Measurements from ENCODE around the gene NHP2.

DNA sequence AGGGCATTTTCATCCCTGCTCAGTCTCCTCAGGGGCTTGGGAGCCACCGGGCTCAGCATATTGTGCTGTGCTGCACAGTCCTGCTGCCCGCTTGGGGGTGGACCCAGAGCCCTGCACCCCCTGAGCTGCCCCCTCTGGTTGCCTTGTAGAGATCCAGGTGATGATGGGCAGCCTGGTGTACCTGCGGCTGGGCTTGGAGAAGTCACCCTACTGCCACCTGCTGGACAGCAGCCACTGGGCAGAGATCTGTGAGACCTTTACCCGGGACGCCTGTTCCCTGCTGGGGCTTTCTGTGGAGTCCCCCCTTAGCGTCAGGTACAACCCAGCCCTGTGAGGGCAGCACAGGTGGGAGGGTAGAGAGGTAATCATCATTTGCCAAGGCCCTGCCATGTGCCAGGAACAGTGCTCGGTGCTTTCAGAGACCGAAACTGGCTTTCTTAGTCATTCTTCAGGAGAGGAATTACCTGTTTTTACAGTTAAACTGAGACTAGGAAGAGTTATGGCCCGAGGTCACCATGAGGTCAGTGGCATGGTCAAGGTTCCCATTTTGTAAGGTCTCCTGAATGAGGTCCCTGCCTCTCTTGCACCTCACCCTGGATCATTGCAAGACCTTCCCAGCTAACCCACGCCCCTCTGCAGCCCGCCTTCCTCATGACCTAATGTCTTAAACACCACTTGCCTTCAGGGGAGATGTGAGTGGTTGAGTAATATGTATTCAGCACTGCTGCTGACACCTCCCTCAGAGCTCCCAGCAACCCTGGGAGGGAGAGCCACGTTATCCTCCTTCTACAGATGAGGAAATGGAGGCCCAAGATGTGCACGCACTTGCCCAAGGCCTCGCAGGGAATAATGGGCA is 7.5 kb downstream of the NHP2 start:
- TF ChIP-seq POLR2AphosphoS5 (IDR thresholded peaks at IDR 0.05): peak; percentile 22
- TF ChIP-seq, protein P1, sequence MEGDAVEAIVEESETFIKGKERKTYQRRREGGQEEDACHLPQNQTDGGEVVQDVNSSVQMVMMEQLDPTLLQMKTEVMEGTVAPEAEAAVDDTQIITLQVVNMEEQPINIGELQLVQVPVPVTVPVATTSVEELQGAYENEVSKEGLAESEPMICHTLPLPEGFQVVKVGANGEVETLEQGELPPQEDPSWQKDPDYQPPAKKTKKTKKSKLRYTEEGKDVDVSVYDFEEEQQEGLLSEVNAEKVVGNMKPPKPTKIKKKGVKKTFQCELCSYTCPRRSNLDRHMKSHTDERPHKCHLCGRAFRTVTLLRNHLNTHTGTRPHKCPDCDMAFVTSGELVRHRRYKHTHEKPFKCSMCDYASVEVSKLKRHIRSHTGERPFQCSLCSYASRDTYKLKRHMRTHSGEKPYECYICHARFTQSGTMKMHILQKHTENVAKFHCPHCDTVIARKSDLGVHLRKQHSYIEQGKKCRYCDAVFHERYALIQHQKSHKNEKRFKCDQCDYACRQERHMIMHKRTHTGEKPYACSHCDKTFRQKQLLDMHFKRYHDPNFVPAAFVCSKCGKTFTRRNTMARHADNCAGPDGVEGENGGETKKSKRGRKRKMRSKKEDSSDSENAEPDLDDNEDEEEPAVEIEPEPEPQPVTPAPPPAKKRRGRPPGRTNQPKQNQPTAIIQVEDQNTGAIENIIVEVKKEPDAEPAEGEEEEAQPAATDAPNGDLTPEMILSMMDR (IDR thresholded peaks at IDR 0.05): peak in 3 of 4 experiments; percentile 71 to 87 (median 74)
